ENCODE results near the gene REEP5. TPM values are rescaled to one million over a fixed set of nuclear protein-coding genes. Genes with fewer than 3 reads are reported as not detected.
"Not testable (repeated sequence)": the region's sequence is repeated elsewhere in the genome, so short reads cannot be mapped to it uniquely, and the experiment has no call there.

REEP5 gene
- polyA plus RNA-seq (2013), result 7.3 TPM

- H3K4me3 ChIP-seq (ENCODE audit: control insufficient read depth in 1 of 7, extremely low read depth in 1 of 7, insufficient read depth in 4 of 7, low read depth in 2 of 7, low read length in 6 of 7), result peak within 1 kb of the TSS; percentile 75 to 95 (median 89)
- H3K36me3 ChIP-seq (ENCODE audit: control insufficient read depth in 4 of 4, insufficient read depth in 4 of 4, low read length in 3 of 4), result peaks cover 0 to 21% (median under 1%) of the 10 kb centered on the region in 4 experiments
- CTCF ChIA-PET, result interaction anchor here (0.9 to 2.0 kb wide), 10 partner anchors 9 to 230 kb away, joined by 3 to 5 read pairs (median 3); partner anchors contain the start of genes DCP2 and SRP19
- DNase-seq, result peak; percentile 78 to 88 (median 83)
- no peaks in the 10 kb centered on the region for H3K9me3 ChIP-seq (ENCODE audit: control extremely low read depth in 1 of 5, control insufficient read depth in 4 of 5, insufficient read depth in 2 of 5, low read depth in 1 of 5, low read length in 4 of 5)
- H3K4me1 ChIP-seq (ENCODE audit: control extremely low read depth in 1 of 4, control insufficient read depth in 4 of 4, insufficient read depth in 4 of 4, low read length in 3 of 4), result peaks cover 20 to 35% (median 29%) of the 10 kb centered on the region in 4 experiments
- POLR2A ChIA-PET, result interaction anchor here (0.5 to 0.6 kb wide), 2 partner anchors 13 to 424 kb away, joined by 3 read pairs; no protein-coding TSS in a partner anchor
- WGBS (ENCODE audit: insufficient coverage), result under 1% methylated on average over 58 of the region's 80 CpGs
- H3K27ac ChIP-seq (ENCODE audit: insufficient read depth in 1 of 2, low read depth in 1 of 2, low read length in 2 of 2, poor library complexity in 1 of 2, severe bottlenecking in 2 of 2), result peak within 1 kb of the TSS in 1 of 2 experiments; percentile 49
- H3K27me3 ChIP-seq (replicated peaks in 2 of 5; ENCODE audit: control insufficient read depth in 4 of 5, insufficient read depth in 5 of 5, low read length in 4 of 5), result peaks cover 0 to 73% (median 13%) of the 10 kb centered on the region in 5 experiments
Measured at GRCh38 chr5:112921833-112922817, at the start of gene REEP5. Gene REEP5 (minus strand): TSS chr5:112922227. CDS start chr5:112922190, 37 bp downstream.

GRCh38 chr5:112971276-112971675, 49.2 kb upstream of the REEP5 start:
- Histone ChIP-seq H3K4me1 (ENCODE audit: control extremely low read depth in 1 of 4, control insufficient read depth in 4 of 4, insufficient read depth in 4 of 4, low read length in 3 of 4) (peaks cover 0 to 7% (median 3%) of the 10 kb centered on the region in 4 experiments), H3K9me3 (ENCODE audit: control extremely low read depth in 1 of 5, control insufficient read depth in 4 of 5, insufficient read depth in 2 of 5, low read depth in 1 of 5, low read length in 4 of 5) (no peaks in the 10 kb centered on the region), H3K27me3 (replicated peaks in 2 of 5; ENCODE audit: control insufficient read depth in 4 of 5, insufficient read depth in 5 of 5, low read length in 4 of 5) (peaks cover 0 to 6% (median 3%) of the 10 kb centered on the region in 5 experiments), H3K4me3 (ENCODE audit: control insufficient read depth in 1 of 7, extremely low read depth in 1 of 7, insufficient read depth in 4 of 7, low read depth in 2 of 7, low read length in 6 of 7) (no peak overlapping the region), H3K36me3 (ENCODE audit: control insufficient read depth in 4 of 4, insufficient read depth in 4 of 4, low read length in 3 of 4) (no peaks in the 10 kb centered on the region), H3K27ac (ENCODE audit: insufficient read depth in 1 of 2, low read depth in 1 of 2, low read length in 2 of 2, poor library complexity in 1 of 2, severe bottlenecking in 2 of 2) (no peak overlapping the region)
- WGBS (ENCODE audit: insufficient coverage), result 100% methylated on average over 2 of the region's 4 CpGs
- DNase-seq, result no peak
- POLR2A ChIA-PET, result no interaction called here
- CTCF ChIA-PET, result interaction anchor here (1.4 kb wide), 1 partner anchor 233 kb away, joined by 3 read pairs; the partner anchor contains the start of gene APC

GRCh38 chr5:112968411-112969106, 46.5 kb upstream of the REEP5 start:
- WGBS (ENCODE audit: insufficient coverage), result 100% methylated on average over 2 of the region's 5 CpGs
- Histone ChIP-seq H3K27ac (ENCODE audit: insufficient read depth in 1 of 2, low read depth in 1 of 2, low read length in 2 of 2, poor library complexity in 1 of 2, severe bottlenecking in 2 of 2) (no peak overlapping the region), H3K27me3 (replicated peaks in 2 of 5; ENCODE audit: control insufficient read depth in 4 of 5, insufficient read depth in 5 of 5, low read length in 4 of 5) (peaks cover 0 to 6% (median 3%) of the 10 kb centered on the region in 5 experiments), H3K4me3 (ENCODE audit: control insufficient read depth in 1 of 7, extremely low read depth in 1 of 7, insufficient read depth in 4 of 7, low read depth in 2 of 7, low read length in 6 of 7) (no peak overlapping the region), H3K4me1 (ENCODE audit: control extremely low read depth in 1 of 4, control insufficient read depth in 4 of 4, insufficient read depth in 4 of 4, low read length in 3 of 4) (peaks cover 0 to 6% (median 0%) of the 10 kb centered on the region in 4 experiments), H3K36me3 (ENCODE audit: control insufficient read depth in 4 of 4, insufficient read depth in 4 of 4, low read length in 3 of 4) (no peaks in the 10 kb centered on the region), H3K9me3 (ENCODE audit: control extremely low read depth in 1 of 5, control insufficient read depth in 4 of 5, insufficient read depth in 2 of 5, low read depth in 1 of 5, low read length in 4 of 5) (no peaks in the 10 kb centered on the region)
- DNase-seq, result no peak
- ChIA-PET CTCF (interaction anchor here (1.0 to 2.0 kb wide), 3 partner anchors 10 to 27 kb away, joined by 3 to 6 read pairs (median 4); no protein-coding TSS in a partner anchor), POLR2A (no interaction called here)

- POLR2A ChIA-PET, result no interaction called here
Measured at GRCh38 chr5:112967520-112968083, 45.6 kb upstream of the REEP5 start.

GRCh38 chr5:112965733-112966306, 43.8 kb upstream of the REEP5 start:
- CTCF ChIA-PET, result interaction anchor here (0.6 kb wide), 1 partner anchor 8 kb away, joined by 3 read pairs; no protein-coding TSS in a partner anchor

More at GRCh38 chr5:112967520-112968083, 45.6 kb upstream of the REEP5 start:
- Histone ChIP-seq H3K4me1 (ENCODE audit: control extremely low read depth in 1 of 4, control insufficient read depth in 4 of 4, insufficient read depth in 4 of 4, low read length in 3 of 4) (peaks cover 0 to 6% (median 0%) of the 10 kb centered on the region in 4 experiments), H3K36me3 (ENCODE audit: control insufficient read depth in 4 of 4, insufficient read depth in 4 of 4, low read length in 3 of 4) (no peaks in the 10 kb centered on the region), H3K9me3 (ENCODE audit: control extremely low read depth in 1 of 5, control insufficient read depth in 4 of 5, insufficient read depth in 2 of 5, low read depth in 1 of 5, low read length in 4 of 5) (no peaks in the 10 kb centered on the region), H3K27me3 (replicated peaks in 2 of 5; ENCODE audit: control insufficient read depth in 4 of 5, insufficient read depth in 5 of 5, low read length in 4 of 5) (peaks cover 0 to 12% (median 4%) of the 10 kb centered on the region in 5 experiments), H3K27ac (ENCODE audit: insufficient read depth in 1 of 2, low read depth in 1 of 2, low read length in 2 of 2, poor library complexity in 1 of 2, severe bottlenecking in 2 of 2) (no peak overlapping the region), H3K4me3 (ENCODE audit: control insufficient read depth in 1 of 7, extremely low read depth in 1 of 7, insufficient read depth in 4 of 7, low read depth in 2 of 7, low read length in 6 of 7) (no peak overlapping the region)
- DNase-seq, result no peak
- CTCF ChIA-PET, result interaction anchor here (1.1 kb wide), 1 partner anchor 29 kb away, joined by 3 read pairs; no protein-coding TSS in a partner anchor
- 90% methylated on average over 3 of the region's 6 CpGs for WGBS (ENCODE audit: insufficient coverage)

GRCh38 chr5:112963374-112963733, 41.3 kb upstream of the REEP5 start:
- H3K4me1 ChIP-seq (ENCODE audit: control extremely low read depth in 1 of 4, control insufficient read depth in 4 of 4, insufficient read depth in 4 of 4, low read length in 3 of 4); H3K4me3 ChIP-seq (ENCODE audit: control insufficient read depth in 1 of 7, extremely low read depth in 1 of 7, insufficient read depth in 4 of 7, low read depth in 2 of 7, low read length in 6 of 7); H3K27ac ChIP-seq (ENCODE audit: insufficient read depth in 1 of 2, low read depth in 1 of 2, low read length in 2 of 2, poor library complexity in 1 of 2, severe bottlenecking in 2 of 2); H3K36me3 ChIP-seq (ENCODE audit: control insufficient read depth in 4 of 4, insufficient read depth in 4 of 4, low read length in 3 of 4); POLR2A ChIA-PET; DNase-seq; H3K9me3 ChIP-seq (ENCODE audit: control extremely low read depth in 1 of 5, control insufficient read depth in 4 of 5, insufficient read depth in 2 of 5, low read depth in 1 of 5, low read length in 4 of 5): not testable (repeated sequence)
- CTCF ChIA-PET, result interaction anchor here (1.1 to 1.6 kb wide), 3 partner anchors 63 to 206 kb away, joined by 3 to 4 read pairs (median 3); no protein-coding TSS in a partner anchor
- peaks cover 0 to 46% (median 11%) of the 10 kb centered on the region in 5 experiments for H3K27me3 ChIP-seq (replicated peaks in 2 of 5; ENCODE audit: control insufficient read depth in 4 of 5, insufficient read depth in 5 of 5, low read length in 4 of 5)
- WGBS (ENCODE audit: insufficient coverage), result 100% methylated on average over 1 of the region's 3 CpGs

More at GRCh38 chr5:112965733-112966306, 43.8 kb upstream of the REEP5 start:
- Histone ChIP-seq H3K9me3 (ENCODE audit: control extremely low read depth in 1 of 5, control insufficient read depth in 4 of 5, insufficient read depth in 2 of 5, low read depth in 1 of 5, low read length in 4 of 5) (no peaks in the 10 kb centered on the region), H3K4me3 (ENCODE audit: control insufficient read depth in 1 of 7, extremely low read depth in 1 of 7, insufficient read depth in 4 of 7, low read depth in 2 of 7, low read length in 6 of 7) (no peak overlapping the region), H3K4me1 (ENCODE audit: control extremely low read depth in 1 of 4, control insufficient read depth in 4 of 4, insufficient read depth in 4 of 4, low read length in 3 of 4) (peaks cover 0 to 6% (median 0%) of the 10 kb centered on the region in 4 experiments), H3K27ac (ENCODE audit: insufficient read depth in 1 of 2, low read depth in 1 of 2, low read length in 2 of 2, poor library complexity in 1 of 2, severe bottlenecking in 2 of 2) (no peak overlapping the region), H3K36me3 (ENCODE audit: control insufficient read depth in 4 of 4, insufficient read depth in 4 of 4, low read length in 3 of 4) (no peaks in the 10 kb centered on the region), H3K27me3 (replicated peaks in 2 of 5; ENCODE audit: control insufficient read depth in 4 of 5, insufficient read depth in 5 of 5, low read length in 4 of 5) (peaks cover 0 to 26% (median 8%) of the 10 kb centered on the region in 5 experiments)
- DNase-seq, result no peak
- 100% methylated on average over 4 of the region's 8 CpGs for WGBS (ENCODE audit: insufficient coverage)
- POLR2A ChIA-PET, result no interaction called here
